Measurements from ENCODE around the gene HAUS2. TPM values are rescaled to one million over a fixed set of nuclear protein-coding genes. Genes with fewer than 3 reads are reported as not detected.

HAUS2 gene
- total and polyA plus RNA-seq, 10 donors, result 6.7 to 33.7 (median 16.8) TPM

DNA sequence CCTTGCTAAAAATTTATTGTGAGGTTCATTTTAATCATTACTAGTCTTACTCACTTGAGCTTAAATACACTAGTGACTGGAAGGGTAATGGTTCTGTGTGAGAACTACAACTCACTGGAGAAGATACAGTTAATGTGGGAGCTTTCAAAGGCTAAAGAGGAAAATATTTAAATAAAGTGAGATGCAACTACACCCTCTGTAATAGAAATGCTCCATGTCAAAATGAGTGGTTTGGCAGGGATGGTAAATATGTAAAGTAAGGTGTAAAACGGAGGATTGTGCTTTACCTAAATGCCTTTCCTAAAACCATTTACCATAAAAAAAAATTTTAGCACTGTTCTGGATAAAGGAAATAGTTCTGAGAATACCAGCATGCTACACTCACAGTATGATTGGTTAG is 15.4 kb upstream of the HAUS2 start:
- TF ChIP-seq CTCF (IDR thresholded peaks at IDR 0.05 in 8 of 11, conservative IDR thresholded peaks at IDR 0.05 in 3 of 11), result no peak
- TF ChIP-seq POLR2A (IDR thresholded peaks at IDR 0.05), result no peak
- no peak for TF ChIP-seq POLR2AphosphoS5 (IDR thresholded peaks at IDR 0.05)
- Histone ChIP-seq H3K27me3 (replicated peaks in 1 of 7) (no peaks in the 10 kb centered on the region), H3K9me3 (no peaks in the 10 kb centered on the region), H3K27ac (no peak overlapping the region), H3K4me3 (no peak overlapping the region), H3K4me1 (no peaks in the 10 kb centered on the region), H3K36me3 (peaks cover 0 to 95% (median 53%) of the 10 kb centered on the region in 6 donors)
- intact Hi-C loops (cut with DNase I; ENCODE audit: low total_unique reads), result no loop called here
- DNase-seq, result no peak
- 79 to 97% (median 94%) methylated on average over 1 of the region's 1 CpG for WGBS, 5 donors

- no peaks in the 10 kb centered on the region for H3K27me3 ChIP-seq (replicated peaks in 1 of 7)
- H3K9me3 ChIP-seq, result no peaks in the 10 kb centered on the region
Measured at GRCh38 chr15:42544853-42545629, 3.6 kb upstream of the HAUS2 start.

GRCh38 chr15:42547918-42548248 is 755 bp upstream of the HAUS2 start:
- no peak for DNase-seq
- WGBS, 5 donors, result 4 to 10% (median 7%) methylated on average over 9 of the region's 9 CpGs

More at GRCh38 chr15:42544853-42545629, 3.6 kb upstream of the HAUS2 start:
- intact Hi-C loops (cut with DNase I; ENCODE audit: low total_unique reads), result loop anchor here (5.0 kb wide), 1 partner anchor 102 kb away; no protein-coding TSS in a partner anchor
- Histone ChIP-seq H3K4me1 (peaks cover 10 to 53% (median 38%) of the 10 kb centered on the region in 6 donors), H3K27ac (peak overlapping the region in 5 of 8 donors; percentile 39 to 73 (median 64)), H3K4me3 (no peak overlapping the region), H3K36me3 (peaks cover 0 to 69% (median 26%) of the 10 kb centered on the region in 6 donors)
- 63 to 84% (median 71%) methylated on average over 4 of the region's 4 CpGs for WGBS, 5 donors
- DNase-seq, result no peak
- TF ChIP-seq POLR2AphosphoS5 (IDR thresholded peaks at IDR 0.05) (no peak), CTCF (IDR thresholded peaks at IDR 0.05 in 8 of 11, conservative IDR thresholded peaks at IDR 0.05 in 3 of 11) (no peak), POLR2A (IDR thresholded peaks at IDR 0.05) (no peak)

More at GRCh38 chr15:42547918-42548248, 755 bp upstream of the HAUS2 start:
- peaks cover 10 to 81% (median 49%) of the 10 kb centered on the region in 6 donors for H3K4me1 ChIP-seq
- peaks cover 0 to 43% (median 18%) of the 10 kb centered on the region in 6 donors for H3K36me3 ChIP-seq
- no peaks in the 10 kb centered on the region for H3K9me3 ChIP-seq
- intact Hi-C loops (cut with DNase I; ENCODE audit: low total_unique reads), result loop anchor here (5.0 kb wide), 1 partner anchor 99 kb away; no protein-coding TSS in a partner anchor
- no peaks in the 10 kb centered on the region for H3K27me3 ChIP-seq (replicated peaks in 1 of 7)
- H3K27ac ChIP-seq, result peak overlapping the region; percentile 90 to 99 (median 94)
- H3K4me3 ChIP-seq, result peak overlapping the region; percentile 75 to 99 (median 86)
- no peak for TF ChIP-seq POLR2AphosphoS5 (IDR thresholded peaks at IDR 0.05)
- no peak for TF ChIP-seq CTCF (IDR thresholded peaks at IDR 0.05 in 8 of 11, conservative IDR thresholded peaks at IDR 0.05 in 3 of 11)
- no peak for TF ChIP-seq POLR2A (IDR thresholded peaks at IDR 0.05)
